AG10803 (cell line): Measurements from ENCODE around the gene GJC1.

Experiments used
- DNase-seq: peaks from one replicate; pipeline ENCODE4 v3.0.0; 2010; ENCODE audit warnings: low read depth
- H3K4me3 ChIP-seq: 2 replicates; pipeline ENCODE4 v1.5.1; 2011; ENCODE audit warnings: mild to moderate bottlenecking, low read length, control low read depth
- CTCF ChIP-seq: conservative IDR thresholded peaks from 2 replicates; pipeline ENCODE4 v1.5.1; 2011; ENCODE audit warnings: mild to moderate bottlenecking, low read length, control low read depth, inconsistent platforms

The GJC1 gene

GRCh38 chr17:44859701-44860100 lies 29.6 kb upstream of the GJC1 start:
- no peak for DNase-seq
- H3K4me3 ChIP-seq = no peak overlapping the region
- no peak for TF ChIP-seq CTCF

GRCh38 chr17:44854192-44854591 lies 24.1 kb upstream of the GJC1 start:
- no peak overlapping the region for H3K4me3 ChIP-seq
- DNase-seq = no peak
- no peak for TF ChIP-seq CTCF

- DNase-seq = no peak
- TF ChIP-seq CTCF = no peak
- H3K4me3 ChIP-seq = no peak overlapping the region
Observed at GRCh38 chr17:44850612-44851011, 20.5 kb upstream of the GJC1 start.

GRCh38 chr17:44850025-44850424 lies 19.9 kb upstream of the GJC1 start:
- TF ChIP-seq CTCF = no peak
- H3K4me3 ChIP-seq = no peak overlapping the region
- DNase-seq = no peak

- no peak overlapping the region for H3K4me3 ChIP-seq
- no peak for DNase-seq
- no peak for TF ChIP-seq CTCF
Observed at GRCh38 chr17:44848961-44849489, 18.9 kb upstream of the GJC1 start.

- no peak for TF ChIP-seq CTCF
- DNase-seq = no peak
- no peak overlapping the region for H3K4me3 ChIP-seq
Observed at GRCh38 chr17:44848257-44848795, 18.2 kb upstream of the GJC1 start.

- no peak for DNase-seq
Observed at GRCh38 chr17:44847586-44847985, 17.5 kb upstream of the GJC1 start, which contains the start of gene HIGD1B. Gene HIGD1B, plus strand, starts transcription at chr17:44847883. Its CDS starts 270 bp downstream, at chr17:44848153.

More at GRCh38 chr17:44847586-44847985, 17.5 kb upstream of the GJC1 start, which contains the start of gene HIGD1B:
- TF ChIP-seq CTCF = no peak
- no peak within 1 kb of the TSS for H3K4me3 ChIP-seq
